B cell (primary cell): ENCODE data around the gene RGS17. TPM values are rescaled to one million over a fixed set of nuclear protein-coding genes. Genes with fewer than 3 reads are reported as not detected.

ENCODE experiments used
- ATAC-seq: fragments of 200-7000 bp; cut with Tn5 transposase; one replicate; pipeline ENCODE4 v1.10.0; 2021; ENCODE audit warnings: low read depth, mild to moderate bottlenecking, moderate number of reproducible peaks, moderate library complexity
- CTCF ChIA-PET: fragments of 350-600 bp; sonication (Branson Sonifier 250); formaldehyde crosslinking; loops from one replicate; lab custom pipeline; 2021; ENCODE audit warnings: antibody characterized with exemption, inconsistent platforms; lab: Charles Lee
- POLR2A ChIA-PET: fragments of 350-600 bp; sonication (Branson Sonifier 250); formaldehyde crosslinking; loops from one replicate; lab custom pipeline; 2021; ENCODE audit warnings: antibody characterized with exemption; lab: Charles Lee
- DNase-seq: peaks from one replicate; pipeline ENCODE4 v3.0.0; 2013
- H2AFZ ChIP-seq: 2 replicates; pipeline ENCODE4 v1.6.1; 2012; ENCODE audit warnings: mild to moderate bottlenecking, low read depth, low read length; ENCODE audit not compliant: insufficient read depth, poor library complexity, severe bottlenecking
- H3K27ac ChIP-seq, 2 donors: 1 replicate in 1 of 2; 2 replicates in 1 of 2; pipeline ENCODE4 v1.5.1; 2012 to 2013; ENCODE audit warnings: low read length in 2 of 2, mild to moderate bottlenecking in 2 of 2, moderate library complexity in 1 of 2
- H3K27me3 ChIP-seq, 4 experiments: fragments of 200-600 bp in 1 of 4; sonication (generic) in 1 of 4; replicated peaks in 1 of 4; 1 replicate in 2 of 4; 2 replicates in 2 of 4; pipeline versions ENCODE4 v1.6.1 to v1.7.0; 2013 to 2016; ENCODE audit warnings: low read length in 3 of 4, mild to moderate bottlenecking in 2 of 4, mixed read lengths in 1 of 4, moderate library complexity in 1 of 4; ENCODE audit not compliant: insufficient read depth in 4 of 4, control insufficient read depth in 3 of 4; ENCODE audit errors: control extremely low read depth in 1 of 4
- H3K36me3 ChIP-seq, 2 experiments: replicated peaks in 1 of 2; 1 replicate in 1 of 2; 2 replicates in 1 of 2; pipeline versions ENCODE4 v1.6.1 to v1.7.1; 2013; ENCODE audit warnings: low read length in 1 of 2; ENCODE audit not compliant: insufficient read depth in 2 of 2, control insufficient read depth in 1 of 2; ENCODE audit errors: control extremely low read depth in 1 of 2, extremely low read depth in 1 of 2
- H3K4me1 ChIP-seq, 2 donors: fragments of 200-600 bp in 1 of 2; sonication (generic) in 1 of 2; 1 replicate in 1 of 2; 2 replicates in 1 of 2; pipeline versions ENCODE4 v1.5.1 to v1.6.1; 2013 to 2017; ENCODE audit warnings: low read length in 2 of 2; ENCODE audit not compliant: control insufficient read depth in 2 of 2, insufficient read depth in 2 of 2
- H3K4me2 ChIP-seq: replicated peaks from 2 replicates; pipeline ENCODE3; 2012; ENCODE audit warnings: mild to moderate bottlenecking, low read depth, low read length; ENCODE audit not compliant: poor library complexity, severe bottlenecking
- H3K4me3 ChIP-seq, 5 experiments: fragments of 200-600 bp in 1 of 5; sonication (generic) in 1 of 5; 1 replicate in 3 of 5; 2 replicates in 2 of 5; pipeline versions ENCODE4 v1.5.1 to v1.7.0; 2011 to 2016; ENCODE audit warnings: low read length in 4 of 5, mild to moderate bottlenecking in 4 of 5, low read depth in 2 of 5, control low read depth in 1 of 5, moderate library complexity in 1 of 5; ENCODE audit not compliant: insufficient read depth in 1 of 5; ENCODE audit errors: control extremely low read depth in 1 of 5, extremely low read depth in 1 of 5
- H3K79me2 ChIP-seq: fragments of 200-600 bp; sonication (generic); one replicate; pipeline ENCODE4 v1.6.0; 2016; ENCODE audit warnings: low read length; ENCODE audit not compliant: control insufficient read depth, insufficient read depth
- H3K9ac ChIP-seq: fragments of 200-600 bp; sonication (generic); 2 replicates; pipeline ENCODE4 v1.6.1; 2017; ENCODE audit warnings: mild to moderate bottlenecking, low read length, moderate library complexity
- H3K9me3 ChIP-seq, 3 donors: one replicate each; pipeline versions ENCODE4 v1.6.1 to v1.7.1; 2013; ENCODE audit warnings: low read length in 2 of 3; ENCODE audit not compliant: control insufficient read depth in 2 of 3, insufficient read depth in 1 of 3; ENCODE audit errors: control extremely low read depth in 1 of 3
- H4K20me1 ChIP-seq: 2 replicates; pipeline ENCODE4 v1.6.0; 2012; ENCODE audit warnings: mild to moderate bottlenecking, low read length; ENCODE audit not compliant: insufficient read depth, control insufficient read depth, poor library complexity, severe bottlenecking
- H3K27ac Mint-ChIP-seq: one replicate; pipeline ENCODE4 v1.8.0; 2021; ENCODE audit warnings: mixed read lengths
- H3K27me3 Mint-ChIP-seq: one replicate; pipeline ENCODE4 v1.8.0; 2021; ENCODE audit warnings: mixed read lengths
- H3K4me1 Mint-ChIP-seq: one replicate; pipeline ENCODE4 v1.8.0; 2021; ENCODE audit warnings: mixed read lengths
- H3K4me3 Mint-ChIP-seq: one replicate; pipeline ENCODE4 v1.8.0; 2021; ENCODE audit warnings: mixed read lengths
- H3K9me3 Mint-ChIP-seq: one replicate; pipeline ENCODE4 v1.8.0; 2022; ENCODE audit warnings: mixed read lengths; ENCODE audit not compliant: insufficient read depth
- EZH2 ChIP-seq: IDR thresholded peaks from 2 replicates; pipeline ENCODE4 v1.6.1; 2012; ENCODE audit warnings: borderline replicate concordance, low read depth, mild to moderate bottlenecking, moderate library complexity, low read length; ENCODE audit not compliant: insufficient read depth, poor library complexity, severe bottlenecking
- WGBS: methylation state at CpG from one replicate; pipeline ENCODE4 v1.1.5; 2013; ENCODE audit warnings: missing lambda C conversion rate; ENCODE audit not compliant: insufficient coverage; 5-methylcytosine and 5-hydroxymethylcytosine counted together
- intact Hi-C: fragments of 100-400 bp; cut with micrococcal nuclease; formaldehyde crosslinking; loops from one replicate; pipeline ENCODE4 v1.10.0; 2022
- polyA plus RNA-seq: library from polyadenylated mRNA; depleted of rRNA; stranded (reverse); fragments of >200 nt; gene quantifications from 2 replicates; pipeline ENCODE4 v1.2.3, GENCODE V29; 2012
- total RNA-seq, 2 donors: library from RNA; stranded (reverse); fragments of 120-200 nt in 1 of 2; gene quantifications; 1 replicate in 1 of 2; 2 replicates in 1 of 2; pipeline versions ENCODE4 v1.2.3 to v1.2.4, GENCODE V29; 2013 to 2022
- TF ChIP-seq, protein P1 (sequence below): fragments of 200-600 bp; IDR thresholded peaks from one replicate; pipeline ENCODE4 v1.8.0; 2022; ENCODE audit warnings: antibody characterized with exemption, mild to moderate bottlenecking

Gene RGS17
- total and polyA plus RNA-seq, 2 donors (not counting 1 experiment from before 2014, with no cell fraction given) = not detected

DNA sequence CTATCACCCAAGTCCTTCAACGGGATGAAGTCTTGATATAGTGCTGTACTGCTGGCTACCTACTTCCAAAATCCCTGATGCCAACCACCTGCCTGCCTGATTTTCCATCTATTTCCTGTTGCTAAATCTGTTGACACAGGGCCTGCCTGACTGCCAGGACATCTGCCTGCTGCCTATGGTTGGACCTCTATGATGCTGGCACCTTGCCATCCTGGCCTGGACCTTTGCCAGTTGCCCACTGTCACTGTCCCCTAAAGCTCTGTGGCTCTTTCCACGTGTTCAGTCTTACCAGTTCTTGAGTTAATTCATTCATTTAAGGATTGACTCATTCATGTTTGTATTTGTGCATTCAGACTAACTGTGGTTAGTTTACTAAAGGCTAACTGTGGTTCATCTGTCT is 9.2 kb upstream of the RGS17 start:
- Mint-ChIP-seq H3K9me3 (no peaks in the 10 kb centered on the region), H3K4me3 (no peak overlapping the region), H3K27ac (no peak overlapping the region), H3K4me1 (no peaks in the 10 kb centered on the region), H3K27me3 (peaks cover 10% of the 10 kb centered on the region)
- no peaks in the 10 kb centered on the region for H3K9me3 ChIP-seq
- H3K79me2 ChIP-seq = no peaks in the 10 kb centered on the region
- ATAC-seq (no peak), DNase-seq (no peak)
- CTCF ChIA-PET = no interaction called here
- no peak overlapping the region for H3K9ac ChIP-seq
- H2AFZ ChIP-seq = no peak overlapping the region
- no peaks in the 10 kb centered on the region for H4K20me1 ChIP-seq
- 71% methylated on average over 1 of the region's 2 CpGs for WGBS
- POLR2A ChIA-PET = no interaction called here
- TF ChIP-seq, protein P1, sequence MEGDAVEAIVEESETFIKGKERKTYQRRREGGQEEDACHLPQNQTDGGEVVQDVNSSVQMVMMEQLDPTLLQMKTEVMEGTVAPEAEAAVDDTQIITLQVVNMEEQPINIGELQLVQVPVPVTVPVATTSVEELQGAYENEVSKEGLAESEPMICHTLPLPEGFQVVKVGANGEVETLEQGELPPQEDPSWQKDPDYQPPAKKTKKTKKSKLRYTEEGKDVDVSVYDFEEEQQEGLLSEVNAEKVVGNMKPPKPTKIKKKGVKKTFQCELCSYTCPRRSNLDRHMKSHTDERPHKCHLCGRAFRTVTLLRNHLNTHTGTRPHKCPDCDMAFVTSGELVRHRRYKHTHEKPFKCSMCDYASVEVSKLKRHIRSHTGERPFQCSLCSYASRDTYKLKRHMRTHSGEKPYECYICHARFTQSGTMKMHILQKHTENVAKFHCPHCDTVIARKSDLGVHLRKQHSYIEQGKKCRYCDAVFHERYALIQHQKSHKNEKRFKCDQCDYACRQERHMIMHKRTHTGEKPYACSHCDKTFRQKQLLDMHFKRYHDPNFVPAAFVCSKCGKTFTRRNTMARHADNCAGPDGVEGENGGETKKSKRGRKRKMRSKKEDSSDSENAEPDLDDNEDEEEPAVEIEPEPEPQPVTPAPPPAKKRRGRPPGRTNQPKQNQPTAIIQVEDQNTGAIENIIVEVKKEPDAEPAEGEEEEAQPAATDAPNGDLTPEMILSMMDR = no peak
- TF ChIP-seq EZH2 = no peak
- H3K4me1 ChIP-seq = no peaks in the 10 kb centered on the region
- no peak overlapping the region for H3K27ac ChIP-seq
- H3K36me3 ChIP-seq = no peaks in the 10 kb centered on the region
- H3K4me2 ChIP-seq = no peak overlapping the region
- H3K4me3 ChIP-seq = no peak overlapping the region
- no peaks in the 10 kb centered on the region for H3K27me3 ChIP-seq
- intact Hi-C loops = no loop called here

DNA sequence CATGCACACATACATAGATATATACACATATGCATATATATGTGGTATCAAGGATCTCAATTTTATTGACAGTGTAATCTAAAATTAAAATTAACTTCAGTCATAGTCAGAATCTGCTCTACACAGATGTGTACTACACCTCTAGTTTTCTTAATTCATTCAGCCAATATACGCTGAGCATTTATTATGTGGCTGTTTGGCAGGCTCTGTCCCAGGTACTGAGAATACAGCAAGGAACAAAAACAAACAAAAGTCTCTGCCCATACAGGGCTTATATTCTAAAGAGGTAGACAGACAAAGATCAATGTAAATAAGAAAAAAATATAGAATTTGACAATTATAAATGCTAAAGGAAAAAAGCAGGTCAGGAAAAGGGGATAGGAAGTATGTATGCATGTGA is 7.8 kb upstream of the RGS17 start:
- no peaks in the 10 kb centered on the region for H3K27me3 ChIP-seq

More for the DNA sequence above, 7.8 kb upstream of the RGS17 start:
- Mint-ChIP-seq H3K4me1 (no peaks in the 10 kb centered on the region), H3K9me3 (no peaks in the 10 kb centered on the region), H3K4me3 (no peak overlapping the region), H3K27me3 (peaks cover 13% of the 10 kb centered on the region), H3K27ac (no peak overlapping the region)
- no peaks in the 10 kb centered on the region for H4K20me1 ChIP-seq
- no peak overlapping the region for H3K27ac ChIP-seq
- no peaks in the 10 kb centered on the region for H3K9me3 ChIP-seq
- TF ChIP-seq, protein P1 = no peak
- TF ChIP-seq EZH2 = no peak
- H3K9ac ChIP-seq = no peak overlapping the region
- intact Hi-C loops = no loop called here
- no peaks in the 10 kb centered on the region for H3K4me1 ChIP-seq
- no peaks in the 10 kb centered on the region for H3K36me3 ChIP-seq
- no CpG with 5 or more reads among the region's 1 CpG for WGBS
- no peak overlapping the region for H2AFZ ChIP-seq
- POLR2A ChIA-PET = no interaction called here
- DNase-seq (no peak), ATAC-seq (no peak)
- no peak overlapping the region for H3K4me2 ChIP-seq
- CTCF ChIA-PET = no interaction called here
- no peak overlapping the region for H3K4me3 ChIP-seq
- H3K79me2 ChIP-seq = no peaks in the 10 kb centered on the region
